CD1c-positive myeloid dendritic cell (primary cell): ENCODE measurements around the gene FER.

ENCODE experiments used
- DNase-seq: peaks from one replicate; pipeline ENCODE4 v3.0.0-alpha.2; 2016; ENCODE audit errors: extremely low spot score

Gene FER

DNA sequence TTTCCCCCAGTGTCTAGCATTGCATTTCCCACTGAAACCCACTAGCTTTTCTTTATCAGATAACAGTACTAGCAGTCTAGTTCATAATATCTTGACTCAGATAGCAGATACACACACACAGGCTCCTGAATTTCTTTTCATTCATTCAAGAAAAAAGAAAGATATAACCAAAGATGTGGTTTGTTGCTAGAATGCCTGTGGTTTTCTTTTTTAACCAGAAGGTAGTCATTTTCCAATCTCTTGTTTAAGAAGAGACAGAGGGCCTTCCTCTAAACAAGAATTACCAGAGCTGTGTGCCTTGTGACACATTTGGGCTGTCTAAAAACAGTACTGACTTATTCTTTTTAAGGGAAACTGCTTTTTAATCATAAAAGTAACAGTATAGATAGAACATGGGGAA is 494.8 kb downstream of the FER start:
- no peak for DNase-seq

DNA sequence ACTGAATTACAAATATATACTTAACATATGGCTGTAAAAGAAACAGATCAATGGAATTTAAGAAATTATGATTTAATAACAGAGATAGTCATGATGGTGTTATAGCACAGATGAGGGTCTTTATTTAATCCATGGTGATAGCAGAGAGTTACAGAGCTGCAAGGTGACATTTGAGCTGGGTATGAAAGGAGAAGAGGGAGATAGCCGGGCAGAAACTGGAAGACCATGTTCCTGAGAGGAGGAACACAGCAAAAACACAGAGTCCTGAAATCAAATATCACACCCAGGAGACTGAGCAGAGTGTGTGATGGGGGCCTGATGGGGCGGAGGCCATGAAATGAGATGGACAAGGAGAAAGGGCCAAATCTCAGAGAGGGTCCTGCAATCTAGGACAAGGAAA is 498.7 kb downstream of the FER start:
- no peak for DNase-seq
